Mesenteric fat pad (tissue), 1 donor: ENCODE results near the gene INPP4A. TPM values are rescaled to one million over a fixed set of nuclear protein-coding genes. Genes with fewer than 3 reads are reported as not detected.

Experiments
- DNase-seq: peaks from one replicate; pipeline ENCODE4 v3.0.0-alpha.2; 2020; ENCODE audit warnings: low spot score
- total RNA-seq: library from RNA; stranded (reverse); fragmentation: NEBNext Ultra II Directional; extraction: Animal tissue kit (Norgen Biotek cat#: 25700); gene quantifications from one replicate; pipeline ENCODE4 v1.2.1, GENCODE V29; 2021
- donor health status: DM: yes; HTN: yes; CAD: no.

Gene INPP4A
- total RNA-seq, 1 donor from 2014 or later, result 30.3 TPM

DNA sequence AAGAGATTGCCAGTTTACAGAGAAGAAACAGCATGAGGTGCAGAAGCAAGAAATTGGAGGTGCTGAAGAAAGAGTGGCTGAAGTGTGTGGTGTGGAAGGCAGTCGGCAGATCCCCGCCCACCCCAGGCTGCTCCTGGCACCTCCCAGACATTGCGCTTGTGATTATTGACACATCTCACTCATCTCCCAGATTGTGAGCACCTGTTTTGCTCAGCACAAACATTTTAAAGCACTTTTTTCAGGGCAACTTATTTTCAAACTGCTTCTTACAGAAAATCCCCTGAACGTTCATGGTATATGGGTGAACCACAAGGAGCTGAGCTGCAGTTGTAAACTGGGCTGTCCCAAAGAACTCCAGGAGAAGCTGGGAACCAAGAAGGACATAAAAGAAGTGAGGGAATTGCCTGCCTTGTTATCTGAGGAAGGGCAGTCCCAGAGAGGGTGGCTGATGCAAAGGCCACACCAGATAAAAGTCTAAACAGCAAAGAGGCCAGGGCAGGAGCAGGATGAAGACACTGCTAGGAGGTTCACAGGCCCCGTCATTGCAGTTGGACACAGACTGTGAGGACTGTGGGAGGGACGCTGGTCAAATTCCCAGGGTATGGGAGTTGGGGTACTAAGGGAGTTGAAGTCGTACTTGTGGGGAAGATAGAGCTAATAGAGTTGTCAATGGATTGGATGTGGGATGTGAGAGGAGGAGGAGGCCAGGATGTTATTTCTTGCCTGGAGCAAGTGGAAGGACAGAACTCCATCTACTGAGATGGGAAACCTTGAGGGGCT lies 65.1 kb downstream of the INPP4A start:
- no peak for DNase-seq

DNA sequence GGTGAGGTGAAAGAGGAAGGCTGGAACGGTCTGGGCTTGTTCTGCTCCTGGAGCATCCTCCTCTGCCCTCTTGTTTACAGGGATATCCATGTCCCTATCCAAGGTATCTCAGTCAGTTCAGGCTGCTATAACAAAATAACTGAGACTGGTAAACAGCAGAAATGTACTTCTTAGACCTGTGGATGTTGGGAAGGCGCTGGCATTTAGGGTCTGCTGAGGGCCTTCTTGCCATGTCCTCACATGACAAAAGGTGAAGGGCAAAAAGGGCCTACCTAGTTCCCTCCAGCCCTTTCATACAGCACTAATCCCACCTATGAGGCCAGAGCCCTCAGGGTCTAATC lies 65.6 kb downstream of the INPP4A start:
- no peak for DNase-seq

DNA sequence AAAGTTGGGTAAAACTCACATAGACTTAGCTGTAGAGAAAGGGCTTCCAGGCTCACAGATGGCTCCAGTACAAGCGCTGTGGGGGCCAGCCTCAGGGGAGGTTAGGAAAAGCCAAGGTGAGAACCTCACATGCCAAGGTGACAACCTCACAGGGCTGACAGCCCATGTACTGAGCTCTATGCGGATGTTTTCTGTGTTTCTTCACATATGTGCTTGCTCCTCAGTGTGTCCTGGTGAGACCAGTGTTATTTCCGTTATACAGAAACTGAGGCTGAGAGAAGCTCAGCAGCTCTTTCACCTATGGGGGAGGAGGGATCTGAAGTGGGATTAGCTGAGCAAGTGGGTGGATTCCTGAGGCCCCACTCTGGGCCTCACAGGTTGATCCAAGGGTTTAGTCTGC lies 67.3 kb downstream of the INPP4A start:
- no peak for DNase-seq

DNA sequence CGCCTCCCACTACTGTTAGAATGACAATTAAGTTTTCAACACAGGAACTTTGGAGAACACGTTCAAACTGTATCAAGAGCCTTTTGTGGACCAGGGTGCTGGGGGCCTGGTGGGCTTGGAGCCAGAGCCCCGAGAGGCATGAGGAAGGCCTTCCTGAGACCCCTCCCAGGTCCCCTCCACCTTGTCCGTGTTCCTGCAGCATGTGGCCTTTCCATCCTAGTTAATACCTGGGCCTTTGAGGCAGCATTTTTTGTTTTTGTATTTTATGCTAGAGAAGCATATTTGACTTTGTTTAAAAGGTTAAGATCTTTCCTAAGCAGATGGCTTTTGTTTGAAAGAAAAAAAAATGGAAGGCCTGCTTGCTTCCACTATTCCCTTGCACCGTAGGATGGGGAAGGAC lies 68.0 kb downstream of the INPP4A start:
- no peak for DNase-seq

DNA sequence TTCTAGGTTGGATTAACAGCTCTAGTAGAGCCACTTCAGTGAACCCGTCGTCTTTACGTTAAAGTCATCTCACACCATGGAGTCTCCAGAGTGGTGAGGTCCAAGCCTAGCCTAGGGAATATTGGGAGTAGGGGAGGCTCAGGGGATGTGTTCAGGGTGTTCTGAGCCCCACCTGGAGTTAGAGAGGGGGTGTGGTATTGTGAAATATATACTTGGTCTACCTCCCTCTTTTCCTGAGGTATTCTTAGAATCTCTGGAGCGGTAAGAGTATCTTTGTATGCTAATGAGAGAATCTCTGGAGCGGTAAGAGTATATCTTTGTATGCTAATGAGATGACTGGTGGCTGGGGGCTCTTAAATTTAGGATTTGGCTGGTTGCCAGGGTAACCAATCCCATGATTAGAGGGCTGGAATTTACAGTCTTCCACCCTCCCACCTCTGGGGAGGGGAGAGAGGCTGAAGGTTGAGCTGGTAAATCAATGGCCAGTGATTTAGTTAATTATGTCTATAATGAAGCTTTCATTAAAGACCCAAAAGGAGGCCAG lies 69.5 kb downstream of the INPP4A start:
- DNase-seq, result no peak

GRCh38 chr2:98514879-98515249 lies 70.2 kb downstream of the INPP4A start:
- no peak for DNase-seq

DNA sequence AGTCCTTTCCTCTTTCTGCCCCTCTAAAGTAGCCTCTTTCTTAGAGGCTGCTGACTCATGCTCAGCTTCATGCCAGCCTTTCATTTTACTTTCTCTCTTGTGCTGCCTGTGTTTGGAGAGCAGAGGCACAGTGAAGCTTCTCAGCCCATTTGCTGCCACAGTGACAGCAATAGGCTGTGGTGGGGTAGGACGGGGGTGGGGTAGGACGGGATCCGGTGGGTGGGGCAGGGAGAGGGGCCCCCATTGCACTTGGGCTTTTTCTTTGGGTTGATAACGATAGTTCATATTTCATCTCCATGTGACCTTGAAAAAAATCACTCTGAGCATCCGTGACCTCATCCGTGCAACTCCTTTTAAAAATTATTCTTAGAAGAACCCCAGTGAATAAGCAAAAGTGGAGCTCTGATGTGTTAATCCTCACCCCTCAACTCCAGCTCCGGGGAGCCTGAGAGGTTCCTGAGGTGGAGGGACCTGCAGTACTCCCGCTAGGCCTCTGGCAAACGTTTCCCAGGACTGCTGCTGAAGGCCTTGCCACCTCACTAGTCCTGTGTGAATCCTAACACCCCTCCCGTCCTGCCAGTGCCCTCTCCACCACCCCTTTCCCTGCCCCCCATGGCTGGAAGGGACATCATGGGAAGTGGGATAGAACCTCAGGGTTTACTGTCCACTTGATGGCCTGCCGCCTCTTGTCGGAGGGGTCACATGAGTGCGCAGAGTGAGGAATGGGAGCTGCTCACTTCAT lies 70.8 kb downstream of the INPP4A start:
- DNase-seq, result no peak

- no peak for DNase-seq
Observed at GRCh38 chr2:98516571-98516970, 71.9 kb downstream of the INPP4A start.

DNA sequence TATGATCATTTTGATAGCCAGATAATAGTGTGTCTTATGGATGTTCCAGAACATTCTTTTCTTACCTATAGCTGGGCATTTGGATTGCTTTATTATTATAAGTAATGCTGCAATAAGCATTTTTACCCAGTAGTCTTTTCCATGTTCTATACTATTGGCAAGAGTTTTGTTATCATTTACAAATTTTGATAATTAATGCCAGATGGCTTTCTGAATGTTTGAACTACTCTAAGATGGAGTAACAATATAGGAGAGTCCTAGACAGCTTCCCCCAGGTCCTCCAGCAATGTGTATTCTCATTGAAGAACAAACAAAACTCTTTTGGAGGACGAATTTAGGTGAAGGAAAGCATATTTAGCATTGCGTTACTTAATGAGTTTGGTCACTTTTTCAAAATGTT lies 73.0 kb downstream of the INPP4A start:
- DNase-seq, result no peak

- DNase-seq, result no peak
Observed at GRCh38 chr2:98518101-98518500, 73.4 kb downstream of the INPP4A start.

DNA sequence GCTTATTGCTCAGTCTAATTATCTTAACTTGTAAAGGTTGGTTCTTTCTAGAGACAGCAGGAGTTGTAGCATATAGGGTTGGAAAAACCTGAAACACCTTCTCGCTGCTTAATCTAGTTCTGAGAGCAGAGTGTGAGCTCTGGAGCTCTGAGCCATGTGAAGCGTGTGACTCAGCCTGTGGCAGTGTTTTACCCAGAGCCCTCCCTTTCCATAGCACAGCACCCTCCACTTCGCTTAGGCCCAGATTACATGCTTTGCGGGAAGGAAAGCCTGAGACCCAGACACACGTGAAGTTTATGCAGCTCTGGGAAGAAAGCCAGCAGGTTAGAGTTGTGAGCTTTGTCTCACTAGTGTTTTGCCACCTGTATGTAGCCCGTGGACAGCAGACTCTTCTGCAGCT lies 74.5 kb downstream of the INPP4A start:
- DNase-seq, result no peak

DNA sequence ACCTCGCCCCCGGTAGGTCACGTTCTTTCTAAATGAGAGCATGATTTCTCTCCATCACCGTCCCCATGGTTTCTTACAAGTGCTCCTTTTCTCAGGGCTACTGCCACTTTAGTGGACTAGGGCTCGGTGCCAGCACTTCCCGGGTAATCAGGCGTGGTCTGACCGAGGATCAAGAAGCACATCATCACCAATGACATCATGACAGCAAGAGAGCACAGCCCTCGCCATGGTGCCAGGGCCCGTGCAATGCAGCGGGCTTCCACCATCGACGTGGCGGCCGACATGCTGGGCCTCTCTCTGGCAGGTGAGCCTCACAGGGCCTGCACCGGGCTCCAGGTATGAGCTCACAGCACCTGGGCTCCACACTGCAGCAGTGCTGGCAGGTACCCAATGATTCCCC lies 75.2 kb downstream of the INPP4A start:
- no peak for DNase-seq

DNA sequence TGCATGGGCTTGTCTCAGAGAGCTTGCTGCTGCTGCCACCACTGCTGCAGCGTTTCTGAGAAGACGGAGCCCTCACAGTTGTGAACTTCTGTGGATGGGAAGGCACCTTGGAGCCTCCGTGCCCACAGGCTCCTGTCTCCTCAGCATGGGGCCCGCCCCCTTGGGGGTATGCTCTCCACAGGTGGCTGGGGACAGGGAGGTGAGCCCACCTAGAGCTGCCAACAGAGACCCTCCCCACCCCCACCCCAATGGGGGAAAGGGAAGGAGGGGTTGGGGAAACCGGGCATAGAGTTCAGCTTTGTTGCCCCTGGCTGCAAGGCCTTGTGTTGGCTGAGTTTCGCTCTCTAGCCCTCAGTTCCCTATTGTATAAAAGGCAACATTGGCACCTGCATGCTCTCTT lies 76.1 kb downstream of the INPP4A start:
- no peak for DNase-seq

DNA sequence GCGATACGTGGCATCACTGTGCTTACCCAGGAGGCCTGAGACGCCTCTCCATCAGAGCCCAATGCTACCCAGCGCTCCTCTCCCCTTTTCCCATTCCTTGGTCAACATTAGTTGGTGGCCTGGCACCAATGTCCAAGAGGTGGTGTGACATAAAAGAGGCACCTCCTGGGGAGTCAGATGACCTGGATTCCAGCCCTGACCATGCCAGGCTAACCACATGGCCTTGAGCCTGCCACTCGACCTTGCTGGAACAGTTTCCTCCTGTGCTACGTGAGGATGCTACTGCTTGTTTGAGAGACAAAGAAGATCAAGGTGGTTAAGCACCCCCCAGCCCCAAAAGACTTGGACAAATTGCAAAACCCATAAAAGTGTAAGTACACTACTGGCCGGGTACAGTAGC lies 76.6 kb downstream of the INPP4A start:
- DNase-seq, result no peak

DNA sequence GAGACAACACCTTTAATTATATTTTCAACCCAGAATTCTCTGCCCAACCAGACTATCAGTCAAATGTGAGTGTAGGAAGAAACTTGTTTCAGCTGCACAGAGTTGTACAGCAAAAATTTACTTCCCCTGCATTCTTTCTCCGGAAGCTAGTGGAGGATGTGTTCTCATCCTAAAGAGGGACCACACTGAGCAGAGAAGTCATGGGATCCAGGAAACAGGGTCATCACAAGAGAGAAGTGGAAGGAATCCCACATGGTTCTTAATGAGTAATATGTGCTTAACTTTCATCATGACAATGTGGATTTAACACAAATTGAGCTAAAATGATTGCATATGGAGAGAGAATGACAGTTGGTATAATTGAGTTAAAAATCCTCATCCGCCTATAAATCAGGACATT lies 78.2 kb downstream of the INPP4A start:
- no peak for DNase-seq

DNA sequence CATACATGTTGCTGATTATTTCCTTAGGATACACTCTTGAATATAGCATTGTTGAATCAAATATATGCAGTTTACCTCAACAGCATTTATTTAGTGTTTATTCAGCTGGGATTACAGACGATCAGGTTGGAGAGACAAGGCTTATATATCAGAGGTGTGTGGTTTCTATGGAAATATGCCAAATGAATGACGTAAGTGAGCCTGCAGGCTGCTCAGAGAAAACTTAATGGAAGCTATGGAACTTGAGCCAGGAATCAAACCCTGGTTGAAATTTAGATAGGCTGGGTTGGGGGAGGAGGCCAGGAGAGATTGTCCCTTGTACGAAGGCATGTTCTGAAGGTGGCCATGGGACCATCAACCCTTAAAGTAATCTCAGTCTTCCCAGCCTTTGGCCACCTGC lies 79.5 kb downstream of the INPP4A start:
- DNase-seq, result no peak

- DNase-seq, result no peak
Observed at GRCh38 chr2:98528349-98528748, 83.7 kb downstream of the INPP4A start.

- no peak for DNase-seq
Observed at GRCh38 chr2:98530114-98530513, 85.5 kb downstream of the INPP4A start.

GRCh38 chr2:98532756-98533155 lies 88.1 kb downstream of the INPP4A start:
- no peak for DNase-seq

DNA sequence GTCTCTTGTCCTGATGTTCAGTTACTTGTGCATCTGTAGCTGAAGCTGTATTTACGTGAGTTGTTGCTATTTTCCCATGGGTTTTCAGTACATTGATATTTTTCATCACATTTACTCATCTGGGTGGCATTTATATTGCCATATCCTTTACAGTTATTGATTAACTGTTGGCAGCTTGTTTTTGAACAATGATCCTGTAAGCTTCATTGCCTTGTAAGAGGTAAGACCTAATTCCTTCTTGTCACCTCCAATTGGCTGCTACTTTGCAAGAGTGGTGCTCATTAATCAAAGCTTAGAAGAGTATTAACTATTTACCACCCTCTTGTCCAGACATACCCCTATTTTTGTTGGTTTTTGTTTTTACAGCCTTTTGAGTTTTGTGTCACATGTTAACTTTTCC lies 88.9 kb downstream of the INPP4A start:
- no peak for DNase-seq

GRCh38 chr2:98534761-98535160 lies 90.1 kb downstream of the INPP4A start:
- no peak for DNase-seq

DNA sequence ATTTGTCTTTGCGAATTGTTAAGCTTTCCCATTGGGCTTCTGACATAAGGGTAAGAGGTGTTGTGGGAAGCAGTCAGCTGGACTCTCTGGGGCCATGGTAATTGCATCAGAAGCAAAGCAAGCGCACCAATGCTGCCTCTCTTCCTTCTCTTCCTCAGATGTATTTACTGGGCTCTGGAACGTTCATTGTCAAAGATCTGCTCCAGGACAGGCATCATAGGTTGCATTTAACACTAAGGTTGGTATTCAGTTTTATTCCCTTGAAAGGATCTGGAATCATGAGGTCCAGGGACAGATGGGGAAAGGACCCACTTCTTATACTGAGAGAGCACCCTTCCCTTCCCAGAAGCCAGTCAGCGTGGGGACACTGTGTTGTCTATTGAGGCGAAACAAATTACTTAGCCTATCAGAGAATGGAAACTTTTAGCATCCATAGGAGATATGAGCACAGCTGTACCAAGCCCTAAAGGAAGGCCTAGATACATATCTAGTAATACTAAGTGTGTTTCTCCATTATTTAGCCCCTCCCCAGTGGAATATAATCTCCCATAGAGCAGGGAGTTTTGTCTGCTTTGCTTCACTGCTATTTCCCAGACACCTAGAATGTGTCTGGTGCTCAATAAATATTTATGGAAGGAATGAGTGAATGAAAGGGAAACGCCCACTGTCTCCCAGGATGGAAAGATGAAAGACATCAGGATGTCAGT lies 91.5 kb downstream of the INPP4A start:
- no peak for DNase-seq
